PC-3 (cell line): ENCODE results near the gene RHOV. TPM values are rescaled to one million over a fixed set of nuclear protein-coding genes. Genes with fewer than 3 reads are reported as not detected.

Experiments used
- ATAC-seq: fragments of 200-7000 bp; cut with Tn5 transposase; 2 replicates; pipeline ENCODE4 v1.9.1; 2020; ENCODE audit warnings: mild to moderate bottlenecking, moderate library complexity
- BruUV-seq: library from RNA; stranded (reverse); fragments of 400-500 nt; replicated peaks from 2 replicates; lab custom pipeline; 2021; lab: Mats Ljungman, UMichigan
- CTCF ChIA-PET: fragments of 300-600 bp; sonication (Branson Sonifier 250); formaldehyde crosslinking; loops from one replicate; lab custom pipeline; 2022; ENCODE audit warnings: antibody characterized with exemption; lab: Charles Lee
- POLR2A ChIA-PET: fragments of 300-600 bp; sonication (Branson Sonifier 250); formaldehyde crosslinking; loops from one replicate; lab custom pipeline; 2022; ENCODE audit warnings: antibody characterized with exemption; ENCODE audit not compliant: unreplicated experiment; lab: Charles Lee
- DNase-seq: peaks from one replicate; pipeline ENCODE4 v3.0.0-alpha.2; 2015
- H2AFZ ChIP-seq: fragments of 300-600 bp; sonication (generic); 2 replicates; pipeline ENCODE4 v1.6.0; 2016; ENCODE audit warnings: antibody characterized with exemption, low read length
- H3F3A ChIP-seq: fragments of 300-600 bp; sonication (generic); one replicate; pipeline ENCODE4 v1.6.0; 2017; ENCODE audit warnings: antibody characterized with exemption, low read length, control low read depth, mild to moderate bottlenecking; ENCODE audit not compliant: unreplicated experiment
- H3K27ac ChIP-seq: fragments of 300-600 bp; sonication (generic); 2 replicates; pipeline ENCODE4 v1.5.1; 2016; ENCODE audit warnings: mild to moderate bottlenecking, low read length
- H3K27me3 ChIP-seq: fragments of 300-600 bp; sonication (generic); 2 replicates; pipeline ENCODE4 v1.6.1; 2016; ENCODE audit warnings: low read length, mixed read lengths
- H3K36me3 ChIP-seq: fragments of 300-600 bp; sonication (generic); 2 replicates; pipeline ENCODE4 v1.6.1; 2016; ENCODE audit warnings: low read depth, mixed run types, low read length, mixed read lengths
- H3K4me1 ChIP-seq: fragments of 300-600 bp; sonication (generic); 2 replicates; pipeline ENCODE4 v1.5.1; 2016; ENCODE audit warnings: low read length; ENCODE audit not compliant: insufficient read depth
- H3K4me2 ChIP-seq: fragments of 300-600 bp; sonication (generic); 2 replicates; pipeline ENCODE4 v1.6.0; 2016; ENCODE audit warnings: low read length
- H3K4me3 ChIP-seq: fragments of 300-600 bp; sonication (generic); 2 replicates; pipeline ENCODE4 v1.5.1; 2016; ENCODE audit warnings: mild to moderate bottlenecking, low read length, mixed read lengths
- H3K79me2 ChIP-seq: fragments of 300-600 bp; sonication (generic); 2 replicates; pipeline ENCODE4 v1.6.1; 2017; ENCODE audit warnings: low read length, mixed read lengths
- H3K9ac ChIP-seq: fragments of 300-600 bp; sonication (generic); 2 replicates; pipeline ENCODE4 v1.6.0; 2016; ENCODE audit warnings: mild to moderate bottlenecking, low read length
- H3K9me2 ChIP-seq: fragments of 300-600 bp; sonication (generic); replicated peaks from 2 replicates; pipeline ENCODE4 v1.6.1; 2016; ENCODE audit warnings: mixed run types, low read length, mixed read lengths
- H3K9me3 ChIP-seq: fragments of 300-600 bp; sonication (generic); 2 replicates; pipeline ENCODE4 v1.6.1; 2016; ENCODE audit warnings: low read length, mixed read lengths
- H4K20me1 ChIP-seq: fragments of 300-600 bp; sonication (generic); 2 replicates; pipeline ENCODE4 v1.6.1; 2016; ENCODE audit warnings: low read length, mixed read lengths
- CTCF ChIP-seq: fragments of 300-600 bp; sonication (generic); conservative IDR thresholded peaks from 2 replicates; pipeline ENCODE4 v1.5.1; 2017; ENCODE audit warnings: antibody characterized with exemption, low read depth, mild to moderate bottlenecking, low read length
- EZH2 ChIP-seq: fragments of 300-600 bp; sonication (generic); IDR thresholded peaks from one replicate; pipeline ENCODE4 v1.6.1; 2017; ENCODE audit warnings: antibody characterized with exemption, mild to moderate bottlenecking, low read length; ENCODE audit not compliant: unreplicated experiment
- EZH2phosphoT487 ChIP-seq: fragments of 300-600 bp; sonication (generic); IDR thresholded peaks from 2 replicates; pipeline ENCODE4 v1.6.1; 2018; ENCODE audit warnings: mild to moderate bottlenecking, antibody characterized with exemption, low read length, borderline replicate concordance
- intact Hi-C: fragments of 100-400 bp; cut with micrococcal nuclease; formaldehyde crosslinking; loops from 2 replicates; pipeline ENCODE4 v1.9.0; 2023
- total RNA-seq: library from RNA; depleted of rRNA; stranded (reverse); fragments of >200 nt; gene quantifications from 2 replicates; pipeline ENCODE4 v1.2.3, GENCODE V29; 2014

The RHOV gene
- total RNA-seq, 1 experiment from 2014 or later, result 39.5 TPM

GRCh38 chr15:40836020-40836419 lies 38.0 kb downstream of the RHOV start:
- DNase-seq (no peak), ATAC-seq (no peak; the same call in 1 of the 2 replicates)
- peak overlapping the region; percentile 74 for H3K27ac ChIP-seq
- H3F3A ChIP-seq, result peaks cover 5% of the 10 kb centered on the region
- ChIA-PET CTCF (no interaction called here), POLR2A (no interaction called here)
- no TSS peak for BruUV-seq
- peaks cover 21% of the 10 kb centered on the region for H3K4me1 ChIP-seq
- no peaks in the 10 kb centered on the region for H3K27me3 ChIP-seq
- no peaks in the 10 kb centered on the region for H4K20me1 ChIP-seq
- peak overlapping the region; percentile 80 for H3K4me2 ChIP-seq
- no peak overlapping the region for H2AFZ ChIP-seq
- no peak overlapping the region for H3K9ac ChIP-seq
- H3K36me3 ChIP-seq, result no peaks in the 10 kb centered on the region
- TF ChIP-seq CTCF, result no peak
- no peak for TF ChIP-seq EZH2phosphoT487
- TF ChIP-seq EZH2, result no peak
- no peaks in the 10 kb centered on the region for H3K9me3 ChIP-seq
- no peak overlapping the region for H3K4me3 ChIP-seq
- H3K9me2 ChIP-seq, result no peaks in the 10 kb centered on the region
- intact Hi-C loops, result no loop called here
- H3K79me2 ChIP-seq, result no peaks in the 10 kb centered on the region

- Histone ChIP-seq H3F3A (peaks cover 5% of the 10 kb centered on the region), H4K20me1 (no peaks in the 10 kb centered on the region), H3K9me3 (no peaks in the 10 kb centered on the region), H2AFZ (no peak overlapping the region), H3K9me2 (no peaks in the 10 kb centered on the region), H3K27me3 (no peaks in the 10 kb centered on the region), H3K4me3 (no peak overlapping the region), H3K27ac (no peak overlapping the region), H3K4me2 (no peak overlapping the region), H3K36me3 (no peaks in the 10 kb centered on the region), H3K79me2 (no peaks in the 10 kb centered on the region), H3K9ac (no peak overlapping the region), H3K4me1 (peaks cover 25% of the 10 kb centered on the region)
- ChIA-PET CTCF (no interaction called here), POLR2A (no interaction called here)
- ATAC-seq, result no peak
- TF ChIP-seq CTCF, result no peak
- TF ChIP-seq EZH2phosphoT487, result no peak
- no peak for TF ChIP-seq EZH2
- intact Hi-C loops, result no loop called here
- DNase-seq, result no peak
- no TSS peak for BruUV-seq
Measured at GRCh38 chr15:40832903-40833302, 41.1 kb downstream of the RHOV start.

GRCh38 chr15:40831861-40832260 lies 42.2 kb downstream of the RHOV start:
- H3K27me3 ChIP-seq, result no peaks in the 10 kb centered on the region
- POLR2A ChIA-PET, result no interaction called here

More at GRCh38 chr15:40831861-40832260, 42.2 kb downstream of the RHOV start:
- Histone ChIP-seq H3K4me2 (no peak overlapping the region), H2AFZ (no peak overlapping the region), H3K36me3 (no peaks in the 10 kb centered on the region), H3K4me1 (peaks cover 26% of the 10 kb centered on the region), H3K9me2 (no peaks in the 10 kb centered on the region), H3K9me3 (no peaks in the 10 kb centered on the region), H3K79me2 (no peaks in the 10 kb centered on the region), H3K9ac (no peak overlapping the region), H4K20me1 (no peaks in the 10 kb centered on the region), H3K4me3 (no peak overlapping the region), H3K27ac (no peak overlapping the region), H3F3A (peaks cover 5% of the 10 kb centered on the region)
- CTCF ChIA-PET, result no interaction called here
- TF ChIP-seq EZH2phosphoT487 (no peak), CTCF (no peak), EZH2 (no peak)
- no TSS peak for BruUV-seq
- intact Hi-C loops, result no loop called here
- no peak for ATAC-seq
- DNase-seq, result no peak
